Measurements from ENCODE around the gene SMIM22. TPM values are rescaled to one million over a fixed set of nuclear protein-coding genes. Genes with fewer than 3 reads are reported as not detected.

Gene SMIM22
- total RNA-seq, 1 donor from 2014 or later = 27.7 TPM

DNA sequence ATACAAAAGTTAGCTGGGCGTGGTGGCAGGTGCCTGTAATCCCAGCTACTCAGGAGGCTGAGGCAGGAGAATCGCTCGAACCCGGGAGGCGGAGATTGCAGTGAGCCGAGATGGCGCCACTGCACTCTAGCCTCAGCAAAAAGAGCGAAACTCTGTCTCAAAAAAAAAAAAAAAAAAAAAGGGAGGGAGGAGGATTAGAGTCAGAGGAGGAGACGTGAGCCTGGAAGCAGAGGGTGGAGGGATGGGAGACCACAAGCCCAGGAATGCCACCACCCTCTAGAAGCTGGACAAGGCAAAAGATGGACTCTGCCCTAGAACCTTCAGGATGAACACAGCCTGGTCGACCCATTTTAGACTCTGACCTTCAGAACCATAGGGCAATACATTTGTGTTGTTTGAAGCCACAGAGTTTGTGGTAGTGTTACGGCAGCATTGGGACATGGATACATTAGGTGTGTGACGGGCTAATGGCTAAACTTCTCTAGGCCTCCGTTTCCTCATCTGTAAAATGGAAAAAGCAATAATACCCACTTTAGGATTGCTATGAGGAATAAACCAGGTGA is 2.1 kb upstream of the SMIM22 start:
- TF ChIP-seq, protein P1, sequence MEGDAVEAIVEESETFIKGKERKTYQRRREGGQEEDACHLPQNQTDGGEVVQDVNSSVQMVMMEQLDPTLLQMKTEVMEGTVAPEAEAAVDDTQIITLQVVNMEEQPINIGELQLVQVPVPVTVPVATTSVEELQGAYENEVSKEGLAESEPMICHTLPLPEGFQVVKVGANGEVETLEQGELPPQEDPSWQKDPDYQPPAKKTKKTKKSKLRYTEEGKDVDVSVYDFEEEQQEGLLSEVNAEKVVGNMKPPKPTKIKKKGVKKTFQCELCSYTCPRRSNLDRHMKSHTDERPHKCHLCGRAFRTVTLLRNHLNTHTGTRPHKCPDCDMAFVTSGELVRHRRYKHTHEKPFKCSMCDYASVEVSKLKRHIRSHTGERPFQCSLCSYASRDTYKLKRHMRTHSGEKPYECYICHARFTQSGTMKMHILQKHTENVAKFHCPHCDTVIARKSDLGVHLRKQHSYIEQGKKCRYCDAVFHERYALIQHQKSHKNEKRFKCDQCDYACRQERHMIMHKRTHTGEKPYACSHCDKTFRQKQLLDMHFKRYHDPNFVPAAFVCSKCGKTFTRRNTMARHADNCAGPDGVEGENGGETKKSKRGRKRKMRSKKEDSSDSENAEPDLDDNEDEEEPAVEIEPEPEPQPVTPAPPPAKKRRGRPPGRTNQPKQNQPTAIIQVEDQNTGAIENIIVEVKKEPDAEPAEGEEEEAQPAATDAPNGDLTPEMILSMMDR (IDR thresholded peaks at IDR 0.05) = no peak
- Histone ChIP-seq H3K4me3 (no peak overlapping the region), H3K9me3 (no peaks in the 10 kb centered on the region), H3K36me3 (peaks cover 9% of the 10 kb centered on the region), H3K4me1 (no peaks in the 10 kb centered on the region), H3K27me3 (ENCODE audit: low read depth) (no peaks in the 10 kb centered on the region), H3K27ac (no peak overlapping the region)
- no peak for DNase-seq
- intact Hi-C loops (cut with DNase I) = no loop called here
- no peak for ATAC-seq

DNA sequence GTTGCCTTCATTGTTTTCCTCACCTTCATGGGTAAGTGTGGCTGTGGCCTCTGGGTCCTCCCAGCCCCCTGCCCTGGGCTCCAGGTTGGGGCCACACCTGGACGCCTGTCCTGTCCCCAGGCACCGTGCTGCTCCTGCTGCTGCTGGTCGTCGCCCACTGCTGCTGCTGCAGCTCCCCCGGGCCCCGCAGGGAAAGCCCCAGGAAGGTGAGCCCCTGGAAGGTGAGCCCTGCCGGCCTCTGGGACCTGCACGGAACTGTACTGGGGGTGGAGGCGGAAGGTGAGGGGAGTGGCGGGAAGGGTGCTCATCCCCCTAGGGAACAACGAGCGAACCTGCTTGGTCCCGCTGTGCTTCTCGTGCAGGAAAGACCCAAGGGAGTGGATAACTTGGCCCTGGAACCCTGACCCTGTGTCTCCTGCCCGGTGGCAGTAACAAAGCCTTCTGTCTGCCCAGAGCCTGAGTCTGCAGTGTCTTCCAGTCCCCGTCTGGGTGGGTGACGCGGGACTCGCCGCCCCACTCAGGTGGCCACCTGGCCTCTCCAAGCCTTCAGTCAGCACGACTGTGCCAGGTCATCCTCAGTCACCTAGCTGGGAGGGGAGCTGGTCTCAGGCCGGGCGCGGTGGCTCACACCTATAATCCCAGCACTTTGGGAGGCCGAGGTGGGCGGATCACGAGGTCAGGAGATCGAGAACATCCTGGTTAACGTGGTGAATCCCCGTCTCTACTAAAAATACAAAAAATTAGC is 831 bp downstream of the SMIM22 start:
- DNase-seq (no peak), ATAC-seq (no peak)
- Histone ChIP-seq H3K9me3 (no peaks in the 10 kb centered on the region), H3K4me3 (peak overlapping the region; percentile 41), H3K27ac (peak overlapping the region; percentile 31), H3K4me1 (peaks cover 11% of the 10 kb centered on the region), H3K36me3 (peaks cover 14% of the 10 kb centered on the region), H3K27me3 (ENCODE audit: low read depth) (no peaks in the 10 kb centered on the region)
- intact Hi-C loops (cut with DNase I) = no loop called here
- TF ChIP-seq, protein P1 (IDR thresholded peaks at IDR 0.05) = no peak

DNA sequence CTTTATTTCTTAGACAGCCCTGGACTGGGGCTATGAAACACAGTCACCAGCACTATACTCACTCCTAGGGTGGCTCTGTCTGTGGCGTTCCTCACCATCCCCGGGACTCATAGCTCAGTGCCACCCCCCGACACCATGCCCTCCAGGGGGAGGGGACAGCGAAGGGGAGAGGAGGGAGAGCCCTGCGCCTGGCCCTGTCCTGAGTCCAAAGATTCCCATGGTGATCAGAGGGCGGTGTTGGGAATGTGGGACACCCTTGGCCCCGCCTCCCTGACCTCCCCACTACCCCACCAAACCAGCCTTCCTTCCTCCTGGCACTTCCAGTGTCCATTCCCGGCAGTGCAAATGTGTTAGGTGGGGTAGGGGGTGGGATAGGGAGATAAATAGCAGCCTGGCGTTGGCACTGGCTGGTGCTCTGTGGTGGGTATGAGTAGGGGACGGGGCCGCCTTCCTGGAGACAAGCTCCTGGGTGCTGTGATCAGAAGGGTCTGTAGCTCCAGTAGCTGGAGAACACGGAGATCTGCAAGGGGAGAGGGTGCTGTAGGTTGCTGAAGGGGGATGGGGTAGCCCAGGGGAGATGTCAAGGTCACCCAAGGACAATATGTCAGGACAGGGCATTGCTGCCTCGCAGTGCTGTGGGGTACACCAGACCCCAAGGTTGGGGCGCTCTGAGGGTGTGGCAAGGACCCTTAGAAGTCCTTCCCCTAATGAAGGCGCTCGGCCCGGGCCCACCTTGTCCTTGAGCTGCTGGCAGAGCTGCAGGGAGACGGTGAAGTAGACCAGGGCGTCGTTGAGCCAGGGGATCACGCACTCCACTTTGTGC is 2.0 kb downstream of the SMIM22 start:
- H3K9me3 ChIP-seq = no peaks in the 10 kb centered on the region
- no peak for ATAC-seq
- intact Hi-C loops (cut with DNase I) = no loop called here
- no peak for DNase-seq
- TF ChIP-seq, protein P1 (IDR thresholded peaks at IDR 0.05) = no peak
- H3K27me3 ChIP-seq (ENCODE audit: low read depth) = no peaks in the 10 kb centered on the region
- H3K36me3 ChIP-seq = peaks cover 14% of the 10 kb centered on the region
- no peak overlapping the region for H3K27ac ChIP-seq
- peaks cover 21% of the 10 kb centered on the region for H3K4me1 ChIP-seq
- no peak overlapping the region for H3K4me3 ChIP-seq

DNA sequence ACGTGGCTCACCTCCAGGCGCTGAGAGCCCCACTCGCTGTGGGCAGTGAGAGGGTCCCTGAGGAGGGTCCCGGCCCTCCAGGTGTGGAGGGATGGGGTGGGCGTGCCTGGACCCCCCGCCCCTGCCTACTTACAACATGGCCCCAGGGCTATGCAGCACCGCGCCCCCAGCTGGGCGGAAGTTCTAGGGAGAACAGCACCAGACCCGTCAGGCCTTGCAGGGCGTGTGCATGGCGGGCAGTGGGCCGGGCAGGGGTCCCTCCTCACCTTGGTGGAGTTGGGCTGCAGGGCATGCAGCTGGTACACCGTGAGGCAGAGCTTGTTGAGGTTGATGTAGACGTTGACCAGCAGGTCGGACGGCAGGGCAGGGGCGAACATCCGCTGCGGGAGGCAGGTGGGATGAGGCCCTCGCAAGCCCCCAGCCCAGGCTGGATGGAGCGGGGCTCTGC is 2.7 kb downstream of the SMIM22 start:
- TF ChIP-seq, protein P1 (IDR thresholded peaks at IDR 0.05) = no peak
- intact Hi-C loops (cut with DNase I) = no loop called here
- DNase-seq (no peak), ATAC-seq (no peak)
- no peak overlapping the region for H3K4me3 ChIP-seq
- no peaks in the 10 kb centered on the region for H3K9me3 ChIP-seq
- no peak overlapping the region for H3K27ac ChIP-seq
- H3K36me3 ChIP-seq = peaks cover 14% of the 10 kb centered on the region
- no peaks in the 10 kb centered on the region for H3K27me3 ChIP-seq (ENCODE audit: low read depth)
- H3K4me1 ChIP-seq = peaks cover 21% of the 10 kb centered on the region

DNA sequence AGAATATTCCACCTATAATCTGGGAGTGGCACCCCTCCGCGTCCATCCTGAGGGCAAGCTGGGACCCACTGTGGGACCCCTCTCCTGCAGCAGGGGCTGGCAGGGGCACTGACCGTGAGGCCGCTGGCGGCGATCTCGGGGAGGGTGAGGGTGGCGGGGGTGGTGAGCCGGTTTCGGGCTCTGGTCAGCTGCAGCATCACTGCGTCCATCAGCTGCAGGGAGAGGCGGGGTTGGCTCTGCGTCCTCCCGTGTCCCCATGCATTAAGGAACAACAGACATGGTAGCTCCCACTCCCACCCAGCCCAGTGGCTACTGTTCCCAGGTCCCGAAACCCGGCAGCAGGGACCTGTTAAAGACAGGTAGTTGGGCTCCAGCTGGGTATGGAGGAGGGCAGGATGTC is 3.3 kb downstream of the SMIM22 start:
- peaks cover 27% of the 10 kb centered on the region for H3K4me1 ChIP-seq
- H3K9me3 ChIP-seq = no peaks in the 10 kb centered on the region
- no peaks in the 10 kb centered on the region for H3K27me3 ChIP-seq (ENCODE audit: low read depth)
- no peak overlapping the region for H3K4me3 ChIP-seq
- H3K27ac ChIP-seq = no peak overlapping the region
- ATAC-seq (no peak), DNase-seq (no peak)
- TF ChIP-seq, protein P1 (IDR thresholded peaks at IDR 0.05) = no peak
- intact Hi-C loops (cut with DNase I) = no loop called here
- H3K36me3 ChIP-seq = peaks cover 14% of the 10 kb centered on the region

Data from lower lobe of right lung (tissue), 2 donors.